HG02678 (cell line): ENCODE data around the gene TFPI2.
"Not testable (repeated sequence)": the region's sequence is repeated elsewhere in the genome, so short reads cannot be mapped to it uniquely, and the experiment has no call there.

Source experiments
- ATAC-seq: cut with Tn5 transposase; IDR thresholded peaks from one replicate; pipeline ENCODE4 v1.9.1; 2021; ENCODE audit warnings: mild to moderate bottlenecking, moderate library complexity; ENCODE audit not compliant: unreplicated experiment

The TFPI2 gene, protein sequence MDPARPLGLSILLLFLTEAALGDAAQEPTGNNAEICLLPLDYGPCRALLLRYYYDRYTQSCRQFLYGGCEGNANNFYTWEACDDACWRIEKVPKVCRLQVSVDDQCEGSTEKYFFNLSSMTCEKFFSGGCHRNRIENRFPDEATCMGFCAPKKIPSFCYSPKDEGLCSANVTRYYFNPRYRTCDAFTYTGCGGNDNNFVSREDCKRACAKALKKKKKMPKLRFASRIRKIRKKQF

DNA sequence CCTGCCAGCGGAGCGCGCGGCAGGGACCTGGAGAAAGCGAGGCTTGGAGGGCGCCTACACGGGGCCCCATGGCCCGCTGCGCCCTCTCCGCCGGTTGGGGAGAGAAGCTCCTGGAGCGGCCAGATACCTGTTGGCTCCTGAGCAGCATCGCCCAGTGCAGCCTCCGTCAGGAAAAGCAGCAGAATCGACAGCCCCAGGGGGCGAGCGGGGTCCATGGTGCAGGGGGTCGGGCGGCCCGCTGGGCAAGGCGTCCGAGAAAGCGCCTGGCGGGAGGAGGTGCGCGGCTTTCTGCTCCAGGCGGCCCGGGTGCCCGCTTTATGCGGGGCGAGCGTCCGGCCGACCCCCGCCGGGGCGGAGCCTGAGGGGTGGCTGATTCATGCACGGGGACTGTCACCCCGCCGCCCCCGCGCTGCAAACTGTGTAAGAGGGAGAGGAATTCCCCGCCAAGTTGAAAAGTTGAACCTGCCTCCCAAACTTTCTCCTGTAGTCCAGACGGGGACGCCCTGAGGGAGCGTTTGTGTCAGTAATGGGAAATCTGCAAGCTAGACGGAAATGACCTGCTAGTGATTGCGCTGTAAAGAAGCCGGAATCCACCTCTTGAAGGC, at the start of gene TFPI2:
Gene TFPI2, minus strand, starts transcription at position 290 of the 605 bp plus-strand sequence. Its CDS starts 75 bp downstream, at position 215.
- ATAC-seq, result no peak

DNA sequence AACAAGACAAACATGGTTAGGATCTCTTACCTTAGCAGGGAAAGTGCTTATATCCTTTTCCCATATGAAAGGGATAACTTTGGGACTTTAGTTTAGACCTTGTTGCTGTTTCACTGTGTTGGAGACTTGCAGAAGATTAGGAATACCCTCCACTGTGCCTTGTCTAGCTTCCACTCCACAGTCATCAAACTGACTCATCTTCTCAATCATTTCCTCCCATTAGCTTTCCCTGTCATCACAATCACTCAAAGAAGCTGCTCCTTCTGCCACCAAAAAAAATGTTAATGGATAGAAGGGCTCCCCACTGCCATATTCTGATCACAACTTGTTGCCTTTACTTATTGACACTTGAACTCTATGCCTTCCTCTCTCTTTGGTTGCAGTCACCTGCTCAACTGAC, 47.7 kb upstream of the TFPI2 start:
- no peak for ATAC-seq

DNA sequence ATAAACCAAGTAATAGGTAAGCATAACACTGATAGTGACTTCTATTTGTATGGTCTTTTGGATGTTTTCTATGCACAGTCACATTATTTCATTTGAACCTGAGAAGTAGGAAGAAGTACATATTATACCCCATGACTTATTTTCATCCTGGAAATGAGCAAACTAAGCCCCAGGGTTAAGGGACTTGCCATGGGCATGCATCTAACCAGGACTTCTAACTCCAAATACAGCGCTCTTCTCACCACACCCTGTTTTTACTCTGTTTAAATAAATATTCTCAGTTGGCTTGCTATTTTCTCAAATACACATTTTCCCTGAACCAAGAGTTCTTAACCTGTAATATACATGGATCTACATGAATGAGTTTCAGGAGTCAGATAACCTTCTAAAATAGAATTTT, 47.3 kb upstream of the TFPI2 start:
- ATAC-seq, result no peak

DNA sequence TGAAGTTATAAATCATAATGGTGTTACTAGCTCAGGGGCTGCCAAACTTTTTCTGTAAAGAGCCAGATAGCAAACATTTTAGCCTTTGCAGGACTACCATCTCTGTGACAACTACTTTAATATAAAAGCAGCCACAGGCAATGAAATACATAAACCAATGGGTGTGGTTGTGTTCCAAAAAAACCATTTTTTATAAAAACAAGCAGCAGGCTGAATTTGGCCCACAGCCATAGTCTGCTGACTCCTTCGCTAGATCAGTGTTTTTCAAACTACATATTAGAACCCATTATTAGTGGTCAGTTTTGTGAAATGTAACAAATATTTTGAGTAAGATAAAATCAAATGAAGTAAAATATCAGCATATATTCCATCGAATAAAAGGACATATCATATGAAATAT, 44.5 kb upstream of the TFPI2 start:
- no peak for ATAC-seq

DNA sequence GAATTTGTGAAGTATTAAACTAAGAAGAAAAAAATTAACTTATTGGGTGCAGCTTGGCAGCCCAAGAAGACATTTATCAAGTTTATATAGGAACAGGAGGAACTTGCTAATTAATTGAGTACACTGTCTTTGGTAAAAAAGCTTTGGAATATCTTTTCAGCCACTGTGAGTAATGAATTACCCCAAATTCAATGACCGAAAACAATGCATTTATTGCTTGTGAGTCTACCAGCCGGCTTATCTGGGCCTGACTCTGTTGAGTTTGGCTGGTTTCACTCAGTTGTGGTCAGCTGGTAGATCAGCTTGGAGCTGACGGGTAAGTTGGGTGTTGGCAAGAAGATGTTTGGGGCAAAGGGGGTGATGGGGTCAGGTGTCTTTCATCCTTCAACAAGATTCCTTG, 42.6 kb upstream of the TFPI2 start:
- ATAC-seq, result no peak

DNA sequence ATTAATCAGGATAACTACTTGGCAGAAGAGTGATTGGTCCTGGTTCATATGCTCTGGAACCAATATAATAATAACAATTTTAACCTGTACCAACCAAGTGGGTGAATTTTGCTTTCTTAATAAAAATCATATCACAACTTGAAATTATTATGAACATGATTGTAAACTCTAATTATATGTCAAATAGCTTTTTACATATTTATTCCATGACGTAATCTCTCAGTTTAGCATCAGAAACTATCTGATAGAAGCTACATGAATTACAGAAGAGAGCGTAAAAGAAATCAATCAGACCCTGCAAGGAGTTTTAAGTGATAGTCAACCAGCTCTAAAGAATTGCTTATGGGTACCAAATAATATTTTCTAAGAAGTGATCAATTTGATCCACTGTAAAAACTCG, 41.1 kb upstream of the TFPI2 start:
- no peak for ATAC-seq

DNA sequence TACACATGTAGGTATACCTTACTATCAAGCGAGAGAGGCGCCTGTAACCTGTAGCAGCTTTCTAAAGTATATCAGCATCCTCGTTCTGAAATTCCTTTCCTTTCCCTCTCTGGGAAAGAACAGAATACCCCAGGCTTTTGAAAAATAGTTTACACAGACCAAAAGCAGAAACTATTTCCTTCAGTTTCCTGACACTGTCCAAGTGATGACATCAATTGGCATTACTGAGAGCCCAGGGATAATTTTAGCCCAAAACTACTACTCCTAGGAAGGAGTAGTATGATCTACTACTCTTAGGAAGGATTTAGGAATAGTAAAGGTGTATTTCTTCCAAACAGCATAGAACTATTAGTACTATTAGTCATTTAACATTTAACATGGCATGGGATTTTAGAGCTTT, 37.0 kb upstream of the TFPI2 start:
- ATAC-seq, result no peak

DNA sequence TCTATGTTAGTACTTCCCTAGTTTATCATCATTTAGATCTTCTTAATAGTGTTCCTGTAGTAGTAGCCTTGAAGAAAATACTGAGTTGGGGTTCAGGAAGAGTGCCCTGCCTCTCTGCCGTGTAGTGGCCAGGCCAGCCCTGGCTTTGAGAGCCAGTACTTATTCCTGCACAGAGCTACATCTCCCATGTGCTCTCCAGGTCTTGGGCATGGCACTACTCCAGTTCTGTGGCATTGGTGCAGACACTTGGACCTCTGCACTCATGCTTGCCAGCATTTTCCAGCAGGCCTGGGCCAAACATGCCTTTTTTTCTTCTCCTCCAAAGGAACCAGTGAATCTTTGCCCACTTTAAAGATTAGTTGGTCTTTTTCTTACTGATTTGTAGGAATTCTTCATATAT, 36.2 kb upstream of the TFPI2 start:
- no peak for ATAC-seq

DNA sequence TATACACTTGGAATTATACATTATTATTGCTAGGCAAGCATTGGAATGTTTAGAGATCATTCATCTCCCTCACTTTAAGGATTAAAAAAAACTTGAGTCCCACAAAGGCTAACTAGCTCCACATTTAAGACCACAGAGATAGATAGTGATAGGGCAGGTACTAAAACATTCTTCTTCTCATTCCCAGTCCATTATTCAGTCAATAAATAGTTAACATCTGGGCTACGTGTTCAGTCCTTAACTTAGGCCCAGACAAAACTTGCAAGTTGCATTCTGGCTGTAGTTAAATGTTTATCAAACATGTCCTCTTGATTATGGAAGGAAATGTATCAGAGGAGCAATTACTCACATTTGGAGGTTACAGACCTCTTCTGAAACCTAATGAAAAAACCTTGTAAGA, 33.4 kb upstream of the TFPI2 start:
- ATAC-seq, result no peak

DNA sequence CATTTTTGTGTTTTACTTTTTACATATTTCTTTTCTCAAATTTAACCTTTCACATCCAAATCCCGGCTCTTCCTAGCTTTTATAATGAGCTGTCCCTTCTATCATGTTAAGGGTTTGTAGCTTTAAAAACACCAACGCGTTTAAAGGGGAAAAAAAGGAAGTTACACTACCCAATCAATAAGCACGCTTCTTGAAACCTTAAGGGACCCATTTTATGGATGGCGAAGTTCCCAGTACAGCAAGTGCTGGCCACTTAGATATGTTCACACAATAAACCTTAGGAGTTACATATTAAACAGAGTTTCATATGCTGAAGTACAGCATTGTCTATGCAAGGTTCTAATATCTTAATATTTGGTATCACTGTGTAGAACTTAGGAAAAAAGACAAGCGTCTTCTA, 32.7 kb upstream of the TFPI2 start:
- ATAC-seq, result no peak

DNA sequence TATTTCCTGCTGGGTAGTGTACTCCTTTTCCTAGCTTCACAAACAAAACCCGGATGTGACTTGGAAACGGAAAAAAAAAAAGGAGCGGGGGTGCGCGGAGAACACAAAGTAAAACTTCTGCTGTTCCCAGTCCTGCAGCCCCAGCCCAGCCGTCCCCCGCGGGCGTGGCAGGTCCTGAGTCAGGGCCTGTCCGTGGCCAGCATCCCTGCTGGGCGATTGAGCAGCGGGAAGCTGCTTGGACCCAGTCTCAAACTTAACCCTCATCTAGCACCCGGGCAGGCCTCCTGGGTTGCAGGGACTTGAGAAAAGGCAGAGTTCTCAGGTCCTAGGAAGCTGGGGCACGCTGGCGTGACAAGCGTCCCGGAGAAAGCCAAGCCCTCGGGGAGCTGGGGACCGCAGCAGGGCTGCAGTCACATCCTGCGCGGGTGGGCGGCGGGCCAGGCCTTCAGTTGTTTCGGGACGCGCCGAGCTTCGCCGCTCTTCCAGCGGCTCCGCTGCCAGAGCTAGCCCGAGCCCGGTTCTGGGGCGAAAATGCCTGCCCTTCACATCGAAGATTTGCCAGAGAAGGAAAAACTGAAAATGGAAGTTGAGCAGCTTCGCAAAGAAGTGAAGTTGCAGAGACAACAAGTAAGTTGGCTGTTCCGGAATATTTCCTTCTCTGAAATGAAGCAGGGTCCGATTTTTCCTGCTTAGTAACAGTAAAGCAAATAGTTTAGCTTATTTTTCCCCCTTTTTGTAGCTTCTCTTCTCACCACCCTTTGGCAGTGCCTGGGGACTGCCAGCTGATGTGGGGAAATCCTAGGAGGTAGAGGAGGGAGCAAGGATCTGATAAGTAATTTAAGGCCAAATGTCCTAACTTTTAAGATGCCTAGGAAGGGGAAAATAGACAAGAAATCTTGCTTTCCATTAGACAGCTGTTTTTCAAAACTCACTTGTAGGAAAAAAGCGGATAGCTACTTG, 31.3 kb upstream of the TFPI2 start, which contains the start of gene GNG11:
Gene GNG11, plus strand, starts transcription at position 129 of the 960 bp plus-strand sequence. Its CDS starts 403 bp downstream, at position 532.
- ATAC-seq, result peak; percentile 95

DNA sequence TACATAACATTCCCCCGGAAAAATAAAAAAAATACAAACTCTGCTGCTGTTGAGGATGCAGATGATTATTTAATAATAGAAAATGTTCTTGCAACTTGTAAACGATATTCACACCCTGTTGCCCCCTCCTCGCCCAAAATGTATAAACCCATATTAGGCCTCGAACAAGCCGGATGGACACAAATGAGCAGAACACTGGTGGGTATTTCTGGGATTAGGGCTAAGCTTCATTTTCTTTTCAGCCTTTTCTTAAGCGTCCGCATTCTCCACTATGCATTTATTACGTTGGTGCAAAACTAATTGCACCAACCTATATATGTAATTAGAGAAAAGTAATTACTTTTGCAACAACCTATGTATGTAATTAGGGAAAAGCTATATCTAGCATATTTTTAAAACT, 30.6 kb upstream of the TFPI2 start:
- no peak for ATAC-seq

DNA sequence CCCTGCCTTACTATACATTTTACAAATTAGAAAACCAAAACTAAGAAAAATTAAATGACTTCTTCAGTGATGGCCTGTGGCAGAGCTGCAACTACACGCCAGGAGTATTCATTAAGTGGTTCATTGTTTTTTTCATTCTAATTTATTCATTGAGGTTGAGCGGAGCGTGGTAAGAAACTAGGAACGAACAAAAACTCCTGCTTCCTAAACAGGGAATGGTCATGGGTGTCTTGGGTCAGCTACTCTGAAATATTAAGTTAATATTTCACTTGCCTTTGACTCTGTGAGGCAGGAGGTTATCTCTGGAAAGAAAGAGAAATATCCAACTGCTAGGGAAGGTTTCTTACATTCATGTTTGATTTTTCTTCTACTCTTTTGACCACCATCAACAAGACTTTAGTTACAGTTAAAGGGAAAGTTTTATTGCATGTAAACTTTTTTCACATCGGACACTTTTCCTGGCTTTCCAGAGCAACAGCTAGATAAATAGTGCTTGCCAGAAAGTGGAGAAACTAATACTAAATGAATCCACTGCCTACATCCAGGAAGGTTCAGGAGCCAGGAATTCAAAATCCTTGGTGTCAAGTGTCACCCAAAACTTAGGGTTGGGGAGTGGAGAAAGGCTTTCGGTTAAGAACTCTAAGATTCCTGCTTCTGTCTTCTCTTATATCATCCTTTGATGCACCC, 30.1 kb upstream of the TFPI2 start:
- ATAC-seq, result no peak

DNA sequence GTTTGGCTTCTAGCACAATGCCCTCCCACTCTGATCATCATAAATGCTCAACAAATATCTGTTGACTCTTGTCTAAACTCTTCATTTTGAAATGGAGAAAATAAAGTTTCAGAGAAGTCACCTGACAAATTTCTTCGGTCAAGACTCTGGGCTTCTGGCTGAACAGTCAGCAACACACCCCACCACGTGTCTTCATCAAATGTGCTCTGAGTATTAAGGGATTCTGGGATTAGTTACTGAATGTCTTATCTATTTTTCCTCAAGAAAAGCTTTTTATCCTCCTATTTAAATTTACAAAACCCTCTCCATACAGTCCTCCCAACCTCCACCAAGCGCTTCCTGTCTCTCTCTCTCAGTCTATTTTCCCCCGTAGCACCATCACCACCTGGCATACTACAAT, 25.8 kb upstream of the TFPI2 start:
- not testable (repeated sequence) for ATAC-seq

DNA sequence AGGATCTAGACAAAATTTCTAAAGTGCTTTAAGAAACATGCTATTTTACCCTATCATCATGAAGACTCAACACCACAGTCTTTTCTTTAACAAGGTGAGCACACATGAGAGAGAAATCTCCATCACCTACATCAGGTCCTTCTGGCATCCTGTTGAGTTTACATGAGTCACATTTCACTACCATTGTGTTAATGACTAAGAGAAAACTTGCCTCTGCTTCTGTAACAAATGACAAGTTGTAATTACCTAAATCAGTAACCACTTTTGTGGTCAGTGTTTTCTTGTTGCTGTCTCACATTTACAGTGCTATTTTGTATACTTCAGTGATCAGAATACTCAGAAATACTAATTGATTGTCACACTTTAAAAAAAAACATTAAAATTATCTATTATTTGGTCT, 25.3 kb upstream of the TFPI2 start:
- not testable (repeated sequence) for ATAC-seq

DNA sequence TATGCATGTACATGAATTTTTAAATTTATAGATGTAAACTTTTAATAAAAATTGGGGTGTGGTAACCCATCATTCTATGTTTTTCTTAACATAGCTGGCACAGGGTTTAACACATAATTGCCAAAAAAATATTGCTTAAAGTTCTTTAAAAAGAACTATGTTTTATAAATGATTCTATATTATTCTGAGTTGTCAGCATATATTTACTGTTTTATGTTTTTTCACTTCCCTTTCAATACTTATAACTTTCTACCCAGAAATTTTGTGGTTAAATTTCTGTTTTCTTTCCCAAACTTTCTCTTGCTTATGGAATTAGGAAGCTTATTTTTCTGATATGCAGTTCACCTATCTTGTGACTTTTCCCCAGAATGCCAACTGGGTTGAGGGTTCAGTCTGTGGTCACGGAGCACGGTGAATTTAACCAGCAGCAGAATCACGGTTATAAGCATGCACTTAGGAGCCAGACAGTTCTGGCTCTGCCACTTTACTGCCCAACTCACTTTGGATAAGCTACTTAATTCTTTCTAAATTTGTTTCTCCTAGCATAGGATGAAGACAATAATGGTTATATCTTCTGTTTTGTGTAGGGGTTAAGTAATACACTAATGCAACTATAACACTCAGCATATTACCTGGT, 24.8 kb upstream of the TFPI2 start:
- ATAC-seq, result not testable (repeated sequence)

DNA sequence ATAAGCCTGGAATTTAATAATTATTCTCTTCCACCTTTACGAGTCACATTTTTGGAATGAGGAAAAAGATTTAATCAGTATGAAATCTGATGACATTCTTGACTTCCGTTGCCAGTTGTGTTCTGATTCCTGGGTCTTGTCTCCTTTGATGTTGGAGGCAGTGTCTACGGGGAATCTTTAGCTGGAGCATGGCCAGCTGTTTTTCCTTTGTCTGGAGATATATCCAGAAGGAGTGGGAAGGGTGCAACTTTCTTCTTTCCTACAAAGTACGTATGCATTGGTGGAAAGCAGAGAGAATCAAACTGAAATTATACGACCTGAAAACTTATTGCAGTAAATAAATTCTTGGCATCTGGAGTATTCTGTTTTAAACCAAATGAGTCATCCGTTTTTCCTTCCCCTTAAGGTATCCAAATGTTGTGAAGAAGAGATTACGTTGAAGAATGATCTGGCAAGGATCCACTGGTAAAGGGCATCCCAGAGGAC, 24.1 kb upstream of the TFPI2 start:
- ATAC-seq, result no peak

DNA sequence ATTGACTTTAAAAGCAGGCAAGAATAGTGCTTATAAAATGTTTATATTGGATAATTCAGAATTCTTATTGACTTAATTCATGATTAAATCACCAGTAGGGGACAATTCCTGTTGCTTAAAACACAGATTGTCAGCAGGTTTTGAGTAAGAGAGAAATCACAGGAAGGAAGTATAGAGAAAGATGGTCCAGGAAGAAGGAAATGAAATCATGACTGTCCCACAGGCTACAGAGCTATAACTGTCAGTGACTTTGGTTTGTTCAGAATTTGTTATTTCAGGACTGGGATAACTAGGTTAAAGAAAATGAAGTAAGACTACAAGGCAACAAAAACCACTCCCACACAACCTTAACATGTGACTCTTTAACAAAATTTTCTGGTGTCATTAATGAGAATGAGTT, 22.6 kb upstream of the TFPI2 start:
- no peak for ATAC-seq

DNA sequence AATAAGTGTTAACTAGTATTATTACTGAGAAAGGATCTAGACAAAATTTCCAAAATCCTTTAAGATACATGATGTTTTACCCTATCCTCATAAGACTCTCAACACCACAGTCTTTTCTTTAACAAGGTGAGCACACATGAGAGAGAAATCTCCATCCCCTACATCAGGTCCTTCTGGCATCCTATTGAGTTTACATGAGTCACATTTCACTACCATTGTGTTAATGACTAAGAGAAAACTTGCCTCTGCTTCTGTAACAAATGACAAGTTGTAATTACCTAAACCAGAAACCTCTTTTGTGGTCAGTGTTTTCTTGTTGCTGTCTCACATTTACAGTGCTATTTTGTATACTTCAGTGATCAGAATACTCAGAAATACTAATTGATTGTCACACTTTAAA, 21.1 kb upstream of the TFPI2 start:
- peak; percentile 43 for ATAC-seq

DNA sequence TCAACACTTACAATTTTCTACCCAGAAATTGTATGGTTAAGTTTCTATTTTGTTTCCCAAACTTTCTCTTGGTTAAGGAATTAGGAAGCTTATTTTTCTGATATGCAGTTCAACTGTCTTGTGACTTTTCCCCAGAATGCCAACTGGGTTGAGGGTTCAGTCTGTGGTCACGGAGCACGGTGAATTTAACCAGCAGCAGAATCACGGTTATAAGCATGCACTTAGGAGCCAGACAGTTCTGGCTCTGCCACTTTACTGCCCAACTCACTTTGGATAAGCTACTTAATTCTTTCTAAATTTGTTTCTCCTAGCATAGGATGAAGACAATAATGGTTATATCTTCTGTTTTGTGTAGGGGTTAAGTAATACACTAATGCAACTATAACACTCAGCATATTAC, 20.7 kb upstream of the TFPI2 start:
- not testable (repeated sequence) for ATAC-seq
